HepG2 (cell line): ENCODE results near the gene ZFP36L2. TPM values are rescaled to one million over a fixed set of nuclear protein-coding genes. Genes with fewer than 3 reads are reported as not detected.
A peak's percentile ranks its signal among the peaks of the same experiment; 100 is the strongest.

ENCODE experiments used
- CHD2 ChIP-seq: IDR thresholded peaks from 2 replicates; pipeline ENCODE4 v1.6.1; 2011; ENCODE audit warnings: low read depth, low read length, improper control_type of control experiment
- CREM ChIP-seq, 2 experiments: sonication (generic) in 1 of 2; formaldehyde crosslinking in 1 of 2; IDR thresholded peaks; 2 replicates each; pipeline versions ENCODE4 v1.4.0 to v1.6.1; 2016 to 2020; ENCODE audit warnings: antibody characterized with exemption in 1 of 2, mild to moderate bottlenecking in 1 of 2, missing genetic modification reagents in 1 of 2
- E2F2 ChIP-seq: sonication (generic); formaldehyde crosslinking; IDR thresholded peaks from 2 replicates; pipeline ENCODE4 v1.4.0; 2020; ENCODE audit warnings: missing genetic modification reagents, borderline replicate concordance
- MAFF ChIP-seq: IDR thresholded peaks from 2 replicates; pipeline ENCODE4 v1.6.1; 2011; ENCODE audit warnings: low read depth, low read length, improper control_type of control experiment
- MAFK ChIP-seq, 2 experiments: IDR thresholded peaks in 1 of 2; conservative IDR thresholded peaks in 1 of 2; 2 replicates each; pipeline ENCODE4 v1.6.1; 2011; ENCODE audit warnings: improper control_type of control experiment in 2 of 2, low read length in 2 of 2
- MTA1 ChIP-seq: sonication (generic); formaldehyde crosslinking; IDR thresholded peaks from 2 replicates; pipeline ENCODE4 v1.4.0; 2020; ENCODE audit warnings: missing genetic modification reagents, mild to moderate bottlenecking, borderline replicate concordance
- NFAT5 ChIP-seq: sonication (generic); formaldehyde crosslinking; IDR thresholded peaks from 2 replicates; pipeline ENCODE4 v1.4.0; 2020; ENCODE audit warnings: missing genetic modification reagents
- PBX2 ChIP-seq: IDR thresholded peaks from 2 replicates; pipeline ENCODE4 v1.6.1; 2016; ENCODE audit warnings: control low read depth
- PCBP1 ChIP-seq: fragments of 200-400 bp; formaldehyde crosslinking; IDR thresholded peaks from 2 replicates; pipeline ENCODE4 v1.6.1; 2017; ENCODE audit warnings: mild to moderate bottlenecking, low read depth, low read length, borderline replicate concordance
- PPARG ChIP-seq: conservative IDR thresholded peaks from 2 replicates; pipeline ENCODE4 v1.6.1; 2016; ENCODE audit warnings: missing biosample characterization, missing genetic modification reagents
- THYN1 ChIP-seq: sonication (generic); formaldehyde crosslinking; IDR thresholded peaks from 2 replicates; pipeline ENCODE4 v1.8.1; 2023; ENCODE audit warnings: low read depth, mild to moderate bottlenecking, moderate library complexity, missing genetic modification reagents, borderline replicate concordance
- ZBED4 ChIP-seq: sonication (generic); formaldehyde crosslinking; IDR thresholded peaks from 2 replicates; pipeline ENCODE4 v1.4.0; 2020; ENCODE audit warnings: missing genetic modification reagents, borderline replicate concordance
- ZNF547 ChIP-seq: sonication (generic); formaldehyde crosslinking; IDR thresholded peaks from 2 replicates; pipeline ENCODE4 v1.5.1; 2020; ENCODE audit warnings: mild to moderate bottlenecking, missing genetic modification reagents
- ZNF619 ChIP-seq: sonication (generic); formaldehyde crosslinking; IDR thresholded peaks from 2 replicates; pipeline ENCODE4 v1.4.0; 2020; ENCODE audit warnings: mild to moderate bottlenecking, missing genetic modification reagents
- ZNF652 ChIP-seq: IDR thresholded peaks from 2 replicates; pipeline ENCODE4 v1.6.1; 2016; ENCODE audit warnings: low read depth, borderline replicate concordance
- ZNF761 ChIP-seq: sonication (generic); formaldehyde crosslinking; conservative IDR thresholded peaks from 2 replicates; pipeline ENCODE4 v1.4.0; 2020; ENCODE audit warnings: mild to moderate bottlenecking, missing genetic modification reagents
- ZSCAN25 ChIP-seq: sonication (generic); formaldehyde crosslinking; IDR thresholded peaks from 2 replicates; pipeline ENCODE4 v1.8.0; 2022; ENCODE audit warnings: mild to moderate bottlenecking, missing genetic modification reagents
- ZSCAN29 ChIP-seq: sonication (generic); formaldehyde crosslinking; conservative IDR thresholded peaks from 2 replicates; pipeline ENCODE4 v1.4.0; 2020; ENCODE audit warnings: mild to moderate bottlenecking, missing genetic modification reagents
- polyA plus RNA-seq, 8 experiments: library from polyadenylated mRNA; depleted of rRNA in 3 of 8; stranded (reverse) in 7 of 8; unstranded in 1 of 8; fragments of >200 nt; fragmentation: Illumina TruSeq in 4 of 8; extraction: Trizol in 4 of 8; gene quantifications; 2 replicates each; pipeline versions ENCODE4 v1.2.1 to v1.2.3, GENCODE V29; 2011 to 2016; ENCODE audit warnings: low read depth in 4 of 8, missing spikeins in 1 of 8, mixed read lengths in 1 of 8; ENCODE audit not compliant: insufficient read depth in 1 of 8
- total RNA-seq, 5 experiments: library from RNA; depleted of rRNA; stranded (reverse); fragments of >200 nt; fragmentation: Illumina TruSeq; extraction: Trizol; gene quantifications; 2 replicates each; pipeline ENCODE4 v1.2.3, GENCODE V29; 2016; ENCODE audit warnings: low read depth in 1 of 5

Gene ZFP36L2
- total and polyA plus RNA-seq, 2 of the 13 experiments (the other 11 are each of a cell fraction or from before 2014, with no cell fraction given) = 11.2 to 21.8 TPM

GRCh38 chr2:43258547-43259156 lies 32.2 kb upstream of the ZFP36L2 start (continued):
- TF ChIP-seq NFAT5 (CRISPR knock-in tag) (no peak), ZSCAN25 (CRISPR knock-in tag) (no peak), ZNF761 (CRISPR knock-in tag) (no peak), CREM (IDR thresholded peaks at IDR 0.05) (peak; percentile 58), CREM (CRISPR knock-in tag; IDR thresholded peaks at IDR 0.05) (no peak), CHD2 (no peak), PCBP1 (no peak), PPARG (peak; percentile 74), ZNF547 (CRISPR knock-in tag) (no peak), ZNF619 (CRISPR knock-in tag) (no peak), MTA1 (CRISPR knock-in tag) (no peak), PBX2 (CRISPR knock-in tag) (no peak), THYN1 (no peak), ZSCAN29 (CRISPR knock-in tag) (no peak), ZNF652 (CRISPR knock-in tag) (peak; percentile 38; the same call in 1 of the 2 replicates), E2F2 (CRISPR knock-in tag) (no peak), MAFF (no peak), ZBED4 (CRISPR knock-in tag) (no peak), MAFK (conservative IDR thresholded peaks at IDR 0.05 in 1 of 2, IDR thresholded peaks at IDR 0.05 in 1 of 2; ENCODE audit: low read length in 2 of 2) (no peak)
